Measurements from ENCODE around the gene ACSS2. TPM values are rescaled to one million over a fixed set of nuclear protein-coding genes. Genes with fewer than 3 reads are reported as not detected.
A peak's percentile ranks its signal among the peaks of the same experiment; 100 is the strongest.
"Not testable (repeated sequence)": the region's sequence is repeated elsewhere in the genome, so short reads cannot be mapped to it uniquely, and the experiment has no call there.

ACSS2 gene
- total RNA-seq, 1 donor from 2014 or later, result 44.8 TPM

DNA sequence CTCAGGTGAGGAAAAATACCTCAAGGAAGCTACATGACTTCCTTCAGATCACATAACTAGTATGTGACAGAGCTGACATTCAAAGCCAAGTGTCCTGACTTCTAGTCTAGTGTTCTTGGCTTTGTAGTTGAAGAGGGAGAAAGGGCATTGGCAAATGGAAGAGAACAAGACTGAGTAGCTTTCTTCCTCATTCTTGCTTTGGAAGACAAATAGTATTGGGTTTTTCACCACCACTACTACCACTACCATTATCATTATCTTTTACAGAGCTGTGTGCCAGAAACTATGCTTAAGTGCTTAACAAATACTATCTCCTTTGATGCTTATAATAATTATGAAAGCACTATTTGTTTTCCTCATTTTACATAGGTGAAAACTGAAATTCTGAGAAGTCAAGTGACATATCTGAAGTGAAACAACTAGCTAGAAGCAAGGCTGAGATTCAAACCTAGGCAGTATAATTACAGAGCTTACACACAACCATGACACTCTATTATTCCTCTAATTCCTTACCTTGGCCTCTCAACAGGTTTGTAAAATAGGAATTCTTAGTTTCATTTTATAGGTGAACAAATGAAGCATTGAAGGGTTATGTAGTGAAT is 6.8 kb downstream of the ACSS2 start:
- no peaks in the 10 kb centered on the region for H3K9me3 Mint-ChIP-seq
- peak overlapping the region; percentile 74 for H3K27ac Mint-ChIP-seq
- intact Hi-C loops (cut with micrococcal nuclease), result no loop called here
- peaks cover 44% of the 10 kb centered on the region for H3K36me3 Mint-ChIP-seq (ENCODE audit: low read depth)
- H3K4me1 Mint-ChIP-seq, result peaks cover 23% of the 10 kb centered on the region
- no peak for DNase-seq
- H3K4me3 Mint-ChIP-seq, result no peak overlapping the region
- no peaks in the 10 kb centered on the region for H3K27me3 Mint-ChIP-seq

DNA sequence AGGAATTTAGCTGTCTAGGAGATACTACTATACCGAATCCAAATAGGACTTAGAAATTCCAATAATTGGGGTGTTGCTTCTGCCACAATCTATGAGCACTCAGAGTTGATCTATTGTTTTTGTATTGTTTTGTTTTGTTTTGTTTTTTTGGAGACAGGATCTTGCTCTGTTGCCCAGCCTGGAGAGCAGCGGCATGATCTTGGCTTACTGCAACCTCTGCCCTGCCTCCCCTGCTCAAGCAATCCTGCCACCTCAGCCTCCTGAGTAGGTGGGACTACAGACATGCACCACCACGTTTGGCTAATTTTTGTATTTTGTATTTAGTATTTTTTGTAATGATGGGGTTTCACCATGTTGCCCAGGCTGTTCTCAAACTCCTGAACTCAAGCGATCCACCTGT is 7.4 kb downstream of the ACSS2 start:
- H3K36me3 Mint-ChIP-seq (ENCODE audit: low read depth), result peaks cover 50% of the 10 kb centered on the region
- intact Hi-C loops (cut with micrococcal nuclease), result no loop called here

DNA sequence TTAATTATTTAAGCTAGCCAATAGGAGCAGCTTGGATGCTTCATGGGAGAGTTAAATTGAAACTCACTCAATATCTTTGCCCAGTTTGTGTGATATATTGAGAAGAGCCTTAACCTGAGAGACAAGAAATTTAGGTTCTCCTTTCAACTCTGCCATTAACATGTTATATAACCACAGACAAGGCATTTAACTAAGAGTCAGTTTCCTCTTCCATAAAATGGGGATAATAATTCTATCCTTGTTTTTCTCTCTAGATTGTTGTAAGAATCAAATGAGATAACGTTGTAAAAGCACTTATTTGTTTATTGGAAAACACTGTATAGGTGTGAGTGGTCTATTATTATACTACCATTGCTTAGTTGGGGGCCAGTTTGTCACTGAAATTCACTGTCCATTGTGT is 7.8 kb downstream of the ACSS2 start:
- no peak overlapping the region for H3K4me3 Mint-ChIP-seq
- H3K4me1 Mint-ChIP-seq, result peaks cover 22% of the 10 kb centered on the region
- no peak for DNase-seq
- peaks cover 47% of the 10 kb centered on the region for H3K36me3 Mint-ChIP-seq (ENCODE audit: low read depth)
- intact Hi-C loops (cut with micrococcal nuclease), result no loop called here
- peaks cover 5% of the 10 kb centered on the region for H3K9me3 Mint-ChIP-seq
- no peak overlapping the region for H3K27ac Mint-ChIP-seq
- no peaks in the 10 kb centered on the region for H3K27me3 Mint-ChIP-seq

More for the DNA sequence above, 7.4 kb downstream of the ACSS2 start:
- no peak overlapping the region for H3K4me3 Mint-ChIP-seq
- H3K27me3 Mint-ChIP-seq, result no peaks in the 10 kb centered on the region
- peaks cover 5% of the 10 kb centered on the region for H3K9me3 Mint-ChIP-seq
- no peak for DNase-seq
- peaks cover 25% of the 10 kb centered on the region for H3K4me1 Mint-ChIP-seq
- no peak overlapping the region for H3K27ac Mint-ChIP-seq

DNA sequence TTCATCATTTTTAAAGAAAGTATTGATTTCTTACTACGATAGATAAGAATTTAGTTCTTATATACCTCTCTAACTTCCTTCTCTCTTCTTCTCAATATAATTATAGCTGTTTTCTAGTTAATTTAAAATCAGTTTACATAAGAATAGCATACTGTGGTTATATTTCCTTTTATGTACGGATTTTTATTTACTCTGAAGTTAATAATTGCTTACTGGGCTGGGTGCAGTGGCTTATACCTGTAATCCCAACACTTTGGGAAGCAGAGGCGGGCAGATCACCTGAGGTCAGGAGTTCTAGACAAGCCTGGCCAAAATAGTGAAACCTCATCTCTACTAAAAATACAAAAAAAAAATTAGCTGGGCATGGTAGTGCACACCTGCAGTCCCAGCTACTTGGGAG is 9.7 kb downstream of the ACSS2 start:
- no peak overlapping the region for H3K27ac Mint-ChIP-seq
- H3K36me3 Mint-ChIP-seq (ENCODE audit: low read depth), result peaks cover 50% of the 10 kb centered on the region
- H3K4me3 Mint-ChIP-seq, result no peak overlapping the region
- peaks cover 38% of the 10 kb centered on the region for H3K4me1 Mint-ChIP-seq
- intact Hi-C loops (cut with micrococcal nuclease), result no loop called here
- H3K9me3 Mint-ChIP-seq, result peaks cover 9% of the 10 kb centered on the region
- H3K27me3 Mint-ChIP-seq, result no peaks in the 10 kb centered on the region
- DNase-seq, result no peak

DNA sequence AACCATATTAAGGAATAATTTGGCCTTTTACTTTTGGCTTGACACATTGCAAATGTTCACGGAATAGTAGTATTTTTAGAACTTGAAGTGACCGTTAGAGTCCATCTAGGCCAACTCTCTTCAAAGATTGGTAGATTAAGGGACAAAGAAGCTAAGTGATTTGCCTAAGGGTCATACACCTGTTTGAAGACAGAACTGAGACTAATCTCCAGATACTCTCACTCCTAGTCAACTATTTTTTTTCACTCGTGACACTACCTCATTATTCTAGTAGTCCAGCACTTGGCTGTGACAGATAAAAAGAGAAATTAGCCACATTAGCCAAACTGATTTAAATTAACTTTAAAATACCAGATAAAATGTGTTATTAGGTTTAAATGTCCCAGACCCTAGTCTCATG is 10.6 kb downstream of the ACSS2 start:
- H3K27me3 Mint-ChIP-seq, result no peaks in the 10 kb centered on the region
- no peak overlapping the region for H3K27ac Mint-ChIP-seq
- no peak for DNase-seq
- H3K36me3 Mint-ChIP-seq (ENCODE audit: low read depth), result peaks cover 47% of the 10 kb centered on the region
- H3K4me1 Mint-ChIP-seq, result peaks cover 46% of the 10 kb centered on the region
- H3K9me3 Mint-ChIP-seq, result peaks cover 9% of the 10 kb centered on the region
- intact Hi-C loops (cut with micrococcal nuclease), result no loop called here
- H3K4me3 Mint-ChIP-seq, result no peak overlapping the region

DNA sequence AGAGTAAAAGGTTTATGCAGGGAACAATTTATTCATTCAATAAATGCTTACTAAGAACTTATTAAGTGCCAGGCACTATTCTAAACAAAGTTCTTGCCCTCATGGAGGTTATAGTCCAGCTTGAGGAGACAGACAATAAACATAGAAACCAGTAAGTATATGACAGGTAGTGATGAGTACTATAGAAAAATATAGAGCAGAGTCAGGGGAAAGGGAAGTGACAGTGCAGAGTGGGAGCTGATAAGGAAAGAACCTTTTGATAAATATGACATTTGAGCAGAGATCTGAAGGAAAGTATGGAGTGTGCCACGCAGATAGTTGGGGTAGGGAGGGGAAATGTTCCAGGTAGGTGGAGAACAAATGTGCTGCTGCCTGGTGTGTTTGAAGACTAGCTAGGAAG is 12.1 kb downstream of the ACSS2 start:
- H3K4me1 Mint-ChIP-seq, result peaks cover 47% of the 10 kb centered on the region
- no peak overlapping the region for H3K4me3 Mint-ChIP-seq
- H3K9me3 Mint-ChIP-seq, result peaks cover 9% of the 10 kb centered on the region
- no peaks in the 10 kb centered on the region for H3K27me3 Mint-ChIP-seq
- intact Hi-C loops (cut with micrococcal nuclease), result no loop called here
- H3K27ac Mint-ChIP-seq, result peak overlapping the region; percentile 59
- peaks cover 41% of the 10 kb centered on the region for H3K36me3 Mint-ChIP-seq (ENCODE audit: low read depth)
- no peak for DNase-seq

DNA sequence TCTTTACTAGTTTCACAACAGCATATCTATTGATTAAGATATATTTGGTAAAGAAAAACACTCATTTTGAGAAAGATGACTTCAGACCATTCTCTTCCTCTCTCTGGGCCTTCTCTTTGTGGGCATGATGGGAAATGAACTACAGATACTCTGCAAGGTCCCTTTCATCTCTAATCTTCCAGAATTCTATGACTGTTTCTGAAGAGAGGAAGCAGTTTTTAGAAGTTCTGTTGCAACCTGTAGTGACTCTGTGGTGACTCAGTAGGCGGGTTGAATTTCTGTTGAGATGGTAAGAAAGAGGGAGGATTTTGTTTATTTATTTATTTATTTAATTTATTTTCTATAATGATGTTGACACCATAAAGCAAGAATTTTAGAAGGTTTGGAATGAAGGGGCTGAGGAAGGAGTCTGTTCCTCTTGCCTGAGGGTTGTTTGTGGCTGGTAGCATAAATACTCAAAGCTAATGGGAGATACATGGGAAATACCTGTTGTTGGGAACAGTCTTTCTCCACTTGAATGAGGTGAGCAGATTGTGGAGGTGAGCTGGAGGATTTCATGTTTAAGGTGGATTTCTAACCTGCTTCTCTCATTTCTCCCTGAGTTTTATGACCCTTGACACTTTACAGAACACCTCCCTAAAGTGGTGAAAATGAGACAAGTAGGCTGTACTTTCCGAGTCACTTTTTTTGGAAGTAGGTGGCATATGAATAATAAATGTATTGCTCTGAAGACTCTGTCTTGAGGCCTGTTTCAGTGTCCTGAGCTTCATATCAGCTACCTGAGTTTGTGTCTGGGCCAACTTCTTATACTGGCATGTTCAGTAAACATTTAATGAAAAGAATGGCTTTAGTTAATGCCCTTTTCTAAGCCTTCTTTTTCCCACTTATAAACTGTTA is 15.0 kb downstream of the ACSS2 start:
- H3K4me3 Mint-ChIP-seq, result peak overlapping the region; percentile 46

DNA sequence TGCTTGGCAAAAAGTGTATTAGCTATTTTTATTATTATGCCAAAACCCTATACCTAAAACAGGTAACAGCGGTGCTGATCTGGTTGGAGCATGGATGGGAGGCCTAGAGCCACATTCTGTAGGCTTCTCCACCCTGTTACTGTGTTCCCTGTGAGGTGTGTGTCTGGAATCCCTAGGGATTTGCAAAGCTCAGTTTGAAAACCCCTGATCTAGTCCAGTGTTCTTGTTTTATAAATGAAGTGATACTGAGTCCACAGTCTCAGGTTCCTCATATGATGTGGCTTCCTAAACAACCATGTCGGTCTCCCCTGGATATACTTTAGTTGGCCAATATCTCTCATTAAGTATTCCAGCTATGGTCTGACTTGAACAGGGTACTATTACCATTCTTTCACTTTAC is 16.3 kb downstream of the ACSS2 start:
- Mint-ChIP-seq H3K4me1 (peaks cover 47% of the 10 kb centered on the region), H3K27me3 (no peaks in the 10 kb centered on the region), H3K27ac (peak overlapping the region; percentile 82), H3K36me3 (ENCODE audit: low read depth) (peaks cover 26% of the 10 kb centered on the region), H3K9me3 (peaks cover 9% of the 10 kb centered on the region), H3K4me3 (peak overlapping the region; percentile 46)
- intact Hi-C loops (cut with micrococcal nuclease), result no loop called here
- no peak for DNase-seq

More for the DNA sequence above, 15.0 kb downstream of the ACSS2 start:
- intact Hi-C loops (cut with micrococcal nuclease), result loop anchor here (1.0 kb wide), 3 partner anchors 15 to 64 kb away; partner anchors contain the start of genes ACSS2, GSS and MYH7B
- DNase-seq, result peak; percentile 75
- H3K9me3 Mint-ChIP-seq, result peaks cover 9% of the 10 kb centered on the region
- peak overlapping the region; percentile 90 for H3K27ac Mint-ChIP-seq
- peaks cover 34% of the 10 kb centered on the region for H3K36me3 Mint-ChIP-seq (ENCODE audit: low read depth)
- H3K4me1 Mint-ChIP-seq, result peaks cover 49% of the 10 kb centered on the region
- H3K27me3 Mint-ChIP-seq, result no peaks in the 10 kb centered on the region

DNA sequence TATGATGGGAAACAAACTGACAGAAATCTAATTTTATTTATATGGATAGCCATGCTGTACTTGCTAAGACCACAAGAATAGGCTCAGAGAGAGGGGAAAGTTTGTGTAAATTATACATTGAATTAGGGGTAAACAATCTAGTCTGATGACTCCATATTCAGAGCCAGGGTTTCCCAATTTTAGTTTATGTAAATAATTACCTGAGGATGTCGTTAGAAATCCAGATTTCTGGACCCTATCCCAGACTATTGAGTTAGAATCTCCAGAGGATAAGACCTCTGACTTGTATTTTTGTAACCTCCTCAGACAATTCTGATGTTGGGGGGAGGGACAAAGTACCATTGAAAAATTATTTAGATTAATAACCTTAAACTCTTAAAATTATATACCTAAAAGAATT is 18.3 kb downstream of the ACSS2 start:
- peaks cover 40% of the 10 kb centered on the region for H3K4me1 Mint-ChIP-seq
- H3K4me3 Mint-ChIP-seq, result no peak overlapping the region
- H3K9me3 Mint-ChIP-seq, result peaks cover 1% of the 10 kb centered on the region
- H3K36me3 Mint-ChIP-seq (ENCODE audit: low read depth), result peaks cover 23% of the 10 kb centered on the region
- intact Hi-C loops (cut with micrococcal nuclease), result no loop called here
- no peaks in the 10 kb centered on the region for H3K27me3 Mint-ChIP-seq
- no peak overlapping the region for H3K27ac Mint-ChIP-seq
- DNase-seq, result no peak

DNA sequence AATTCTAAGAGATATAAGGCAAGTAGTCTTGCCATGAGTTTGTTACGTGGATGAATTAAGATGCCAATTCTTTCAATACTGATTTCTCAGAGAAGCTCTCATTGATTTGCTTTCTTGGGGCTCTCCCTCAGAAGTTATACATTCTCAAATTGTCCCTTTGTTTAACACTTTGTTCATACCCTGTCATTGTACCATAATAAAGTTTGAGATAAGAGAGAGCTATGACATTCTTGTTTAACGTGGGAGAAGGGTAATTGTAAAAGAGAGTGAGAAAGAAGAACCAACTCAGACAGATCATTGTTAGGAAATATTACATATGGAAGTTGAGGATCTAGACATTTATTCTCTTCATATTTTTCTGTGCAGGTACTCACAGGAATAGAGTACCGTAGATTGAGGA is 19.1 kb downstream of the ACSS2 start:
- intact Hi-C loops (cut with micrococcal nuclease), result no loop called here
- DNase-seq, result no peak
- H3K9me3 Mint-ChIP-seq, result no peaks in the 10 kb centered on the region
- H3K27me3 Mint-ChIP-seq, result no peaks in the 10 kb centered on the region
- H3K36me3 Mint-ChIP-seq (ENCODE audit: low read depth), result peaks cover 25% of the 10 kb centered on the region
- peak overlapping the region; percentile 74 for H3K27ac Mint-ChIP-seq
- H3K4me1 Mint-ChIP-seq, result peaks cover 33% of the 10 kb centered on the region
- H3K4me3 Mint-ChIP-seq, result no peak overlapping the region

DNA sequence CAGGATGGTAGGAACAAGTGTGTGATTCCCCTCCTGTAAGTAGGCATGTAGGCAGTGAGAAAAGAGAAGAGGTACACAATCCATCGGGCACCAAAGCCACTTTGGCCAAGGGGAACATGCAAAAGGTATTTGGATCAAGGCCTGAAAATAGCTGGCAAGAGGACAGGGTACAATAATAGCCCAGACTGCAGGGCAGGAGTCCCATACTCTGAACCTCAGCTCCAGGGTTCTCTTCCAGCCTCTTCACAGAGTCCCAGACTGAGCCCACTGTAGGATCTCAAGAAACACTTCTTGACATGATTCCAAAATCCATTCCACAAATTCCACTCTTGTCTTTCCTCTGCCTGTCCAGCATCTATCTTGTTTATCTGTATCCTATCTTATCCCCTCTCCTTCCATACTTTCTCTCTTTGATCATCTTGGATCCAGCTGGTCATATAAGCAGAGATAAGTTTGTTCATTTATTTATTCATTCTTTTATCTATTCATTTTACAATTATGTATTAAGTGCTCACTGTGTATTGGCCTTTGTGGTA is 19.7 kb downstream of the ACSS2 start:
- peaks cover 29% of the 10 kb centered on the region for H3K36me3 Mint-ChIP-seq (ENCODE audit: low read depth)
- no peak for DNase-seq
- no peaks in the 10 kb centered on the region for H3K27me3 Mint-ChIP-seq
- no peak overlapping the region for H3K4me3 Mint-ChIP-seq
- peaks cover 28% of the 10 kb centered on the region for H3K4me1 Mint-ChIP-seq
- intact Hi-C loops (cut with micrococcal nuclease), result no loop called here
- H3K27ac Mint-ChIP-seq, result no peak overlapping the region
- no peaks in the 10 kb centered on the region for H3K9me3 Mint-ChIP-seq

DNA sequence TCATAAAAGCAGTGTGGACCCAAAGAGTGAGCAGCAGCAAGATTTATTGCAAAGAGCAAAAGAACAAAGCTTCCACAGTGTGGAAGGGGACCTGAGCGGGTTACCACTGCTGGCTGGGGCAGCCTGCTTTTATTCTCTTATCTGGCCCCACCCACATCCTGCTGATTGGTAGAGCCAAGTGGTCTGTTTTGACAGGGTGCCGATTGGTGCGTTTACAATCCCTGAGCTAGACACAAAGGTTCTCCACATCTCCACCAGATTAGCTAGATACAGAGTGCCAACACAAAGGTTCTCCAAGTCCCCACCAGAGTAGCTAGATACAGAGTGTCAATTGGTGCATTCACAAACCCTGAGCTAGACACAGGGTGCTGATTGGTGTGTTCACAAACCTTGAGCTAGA is 21.7 kb downstream of the ACSS2 start:
- H3K9me3 Mint-ChIP-seq; intact Hi-C loops (cut with micrococcal nuclease); H3K4me3 Mint-ChIP-seq; H3K27me3 Mint-ChIP-seq; DNase-seq; H3K27ac Mint-ChIP-seq: not testable (repeated sequence)
- Mint-ChIP-seq H3K4me1 (peaks cover 11% of the 10 kb centered on the region), H3K36me3 (ENCODE audit: low read depth) (peaks cover 31% of the 10 kb centered on the region)

DNA sequence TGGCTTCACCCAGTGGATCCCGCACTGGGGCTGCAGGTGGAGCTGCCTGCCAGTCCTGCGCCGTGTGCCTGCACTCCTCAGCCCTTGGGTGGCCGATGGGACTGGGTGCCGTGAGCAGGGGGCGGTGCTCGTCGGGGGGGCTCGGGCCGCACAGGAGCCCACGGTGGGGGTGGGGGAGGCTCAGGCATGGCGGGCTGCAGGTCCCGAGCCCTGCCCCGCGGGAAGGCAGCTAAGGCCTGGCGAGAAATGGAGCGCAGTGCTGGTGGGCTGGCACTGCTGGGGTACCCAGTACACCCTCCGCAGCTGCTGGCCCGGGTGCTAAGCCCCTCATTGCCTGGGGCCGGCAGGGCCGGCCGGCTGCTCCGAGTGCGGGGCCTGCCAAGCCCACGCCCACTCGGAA is 22.3 kb downstream of the ACSS2 start:
- H3K27me3 Mint-ChIP-seq; DNase-seq; H3K27ac Mint-ChIP-seq; intact Hi-C loops (cut with micrococcal nuclease); H3K9me3 Mint-ChIP-seq; H3K4me3 Mint-ChIP-seq: not testable (repeated sequence)
- Mint-ChIP-seq H3K36me3 (ENCODE audit: low read depth) (peaks cover 31% of the 10 kb centered on the region), H3K4me1 (peaks cover 10% of the 10 kb centered on the region)

DNA sequence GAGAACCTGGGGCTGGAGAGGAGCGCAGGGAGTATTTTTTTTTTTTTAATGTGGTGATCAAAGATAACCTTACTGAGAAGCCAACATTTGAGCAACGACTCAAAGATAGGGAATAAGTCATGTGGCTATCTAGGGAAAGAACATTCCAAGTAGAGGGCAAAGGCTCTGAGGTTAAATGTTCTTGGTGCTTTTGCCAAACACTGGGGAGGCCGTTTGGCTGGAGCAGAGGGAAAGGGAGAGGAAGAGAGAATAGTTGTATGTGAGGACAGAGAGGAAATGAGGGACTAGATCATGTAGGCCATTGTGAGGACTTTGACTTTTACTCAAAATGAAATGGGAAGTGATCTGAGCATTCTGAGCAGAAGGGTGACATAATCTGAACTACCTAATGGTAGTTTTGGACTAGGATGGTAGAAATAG is 27.8 kb downstream of the ACSS2 start:
- Mint-ChIP-seq H3K27me3 (no peaks in the 10 kb centered on the region), H3K9me3 (no peaks in the 10 kb centered on the region), H3K36me3 (ENCODE audit: low read depth) (peaks cover 29% of the 10 kb centered on the region), H3K4me1 (peaks cover 15% of the 10 kb centered on the region), H3K27ac (peak overlapping the region; percentile 4), H3K4me3 (no peak overlapping the region)
- DNase-seq, result no peak
- intact Hi-C loops (cut with micrococcal nuclease), result no loop called here
